Esophagus muscularis mucosa (tissue), 4 donors: ENCODE results near the gene RPL34. TPM values are rescaled to one million over a fixed set of nuclear protein-coding genes. Genes with fewer than 3 reads are reported as not detected.

Experiments used
- DNase-seq: peaks from one replicate; pipeline ENCODE4 v3.0.0-alpha.2; 2017; ENCODE audit errors: extremely low spot score
- H3K27ac ChIP-seq, 4 donors: fragments of 200-600 bp; sonication (generic); replicated peaks in 1 of 4; 1 replicate in 3 of 4; 2 replicates in 1 of 4; pipeline ENCODE4 v1.5.1; 2016 to 2019; ENCODE audit warnings: mild to moderate bottlenecking in 1 of 4
- H3K27me3 ChIP-seq, 4 donors: fragments of 200-600 bp; sonication (generic); one replicate each; pipeline versions ENCODE4 v1.5.1 to v1.6.0; 2016 to 2019
- H3K36me3 ChIP-seq, 4 donors: fragments of 200-600 bp; sonication (generic); one replicate each; pipeline ENCODE4 v1.5.1; 2016 to 2019
- H3K4me1 ChIP-seq, 4 donors: fragments of 200-600 bp; sonication (generic); one replicate each; pipeline ENCODE4 v1.5.1; 2016 to 2019
- H3K4me3 ChIP-seq, 4 donors: fragments of 200-600 bp; sonication (generic); 1 replicate in 2 of 4; 2 replicates in 2 of 4; pipeline ENCODE4 v1.5.1; 2016 to 2019; ENCODE audit warnings: mild to moderate bottlenecking in 4 of 4, moderate library complexity in 1 of 4
- H3K9me3 ChIP-seq, 4 donors: fragments of 200-600 bp; sonication (generic); 1 replicate in 3 of 4; 2 replicates in 1 of 4; pipeline ENCODE4 v1.5.1; 2016 to 2019
- EP300 ChIP-seq: sonication (generic); formaldehyde crosslinking; IDR thresholded peaks from one replicate; pipeline ENCODE4 v1.6.1; 2017; ENCODE audit warnings: antibody characterized with exemption
- POLR2A ChIP-seq: fragments of 450-650 bp; IDR thresholded peaks from one replicate; pipeline ENCODE4 v1.6.1; 2017; ENCODE audit warnings: antibody characterized with exemption, moderate library complexity, mild to moderate bottlenecking, low read depth
- POLR2AphosphoS5 ChIP-seq, 2 donors: sonication (generic); formaldehyde crosslinking; IDR thresholded peaks; one replicate each; pipeline ENCODE4 v1.6.1; 2017; ENCODE audit warnings: antibody characterized with exemption in 2 of 2
- WGBS: methylation state at CpG from one replicate; pipeline ENCODE4 v1.1.5; 2018; 5-methylcytosine and 5-hydroxymethylcytosine counted together
- intact Hi-C: fragments of 100-400 bp; cut with DNase I; formaldehyde crosslinking; loops from one replicate; pipeline ENCODE4 v1.15.1; 2023
- total RNA-seq, 4 donors: library from RNA; depleted of rRNA; stranded (reverse); fragments of >200 nt; gene quantifications; one replicate each; pipeline versions ENCODE4 v1.1.0 to v1.2.1, GENCODE V29; 2016
- TF ChIP-seq, protein P1 (sequence below), 3 experiments: fragments of 200-600 bp in 2 of 3; fragments of 450-650 bp in 1 of 3; sonication (generic) in 2 of 3; IDR thresholded peaks; one replicate each; pipeline ENCODE4 v1.5.1; 2017 to 2019; ENCODE audit warnings: antibody characterized with exemption in 3 of 3, mild to moderate bottlenecking in 2 of 3, moderate library complexity in 1 of 3

The RPL34 gene
- total RNA-seq, 4 donors from 2014 or later: 578 to 1,199 (median 854) TPM

DNA sequence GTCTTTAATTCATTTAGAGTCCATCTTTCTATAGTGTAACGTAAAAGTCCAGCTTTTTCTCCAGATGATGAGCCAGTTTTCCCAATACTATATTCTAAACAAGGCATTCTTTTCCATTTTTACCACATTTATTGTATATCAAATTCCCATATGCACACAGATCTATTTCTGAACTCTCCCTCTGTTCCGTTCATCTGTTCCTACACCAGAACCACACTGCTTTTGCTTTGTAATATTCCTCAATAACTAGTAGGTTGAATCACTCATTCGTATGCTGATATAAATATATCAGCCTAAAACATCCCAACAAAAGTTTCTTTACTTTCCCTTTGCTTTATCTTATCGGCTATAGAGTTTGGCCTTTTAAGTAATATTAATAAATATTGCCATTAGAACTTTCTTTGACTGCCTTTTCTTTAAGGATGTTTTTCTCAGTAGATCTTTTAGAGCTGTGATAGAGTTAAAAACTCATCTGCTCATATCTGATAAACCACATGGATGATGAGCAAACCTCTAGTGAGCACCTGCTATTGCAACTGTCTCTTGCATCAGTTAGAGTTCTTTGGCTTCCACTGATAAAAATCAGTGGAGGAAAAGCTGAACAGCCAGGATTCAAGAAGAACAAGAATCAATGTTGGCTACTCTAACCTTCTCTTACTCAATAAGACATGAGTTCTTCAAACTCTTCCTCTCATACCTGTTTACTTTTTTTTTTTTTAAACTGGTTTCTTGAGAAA lies 13.1 kb upstream of the RPL34 start:
- no peak for DNase-seq
- H3K27ac ChIP-seq: no peak overlapping the region
- no peaks in the 10 kb centered on the region for H3K27me3 ChIP-seq
- H3K36me3 ChIP-seq: no peaks in the 10 kb centered on the region
- intact Hi-C loops: no loop called here
- TF ChIP-seq EP300 (no peak), POLR2A (no peak), POLR2AphosphoS5 (IDR thresholded peaks at IDR 0.05) (no peak)
- TF ChIP-seq, protein P1, sequence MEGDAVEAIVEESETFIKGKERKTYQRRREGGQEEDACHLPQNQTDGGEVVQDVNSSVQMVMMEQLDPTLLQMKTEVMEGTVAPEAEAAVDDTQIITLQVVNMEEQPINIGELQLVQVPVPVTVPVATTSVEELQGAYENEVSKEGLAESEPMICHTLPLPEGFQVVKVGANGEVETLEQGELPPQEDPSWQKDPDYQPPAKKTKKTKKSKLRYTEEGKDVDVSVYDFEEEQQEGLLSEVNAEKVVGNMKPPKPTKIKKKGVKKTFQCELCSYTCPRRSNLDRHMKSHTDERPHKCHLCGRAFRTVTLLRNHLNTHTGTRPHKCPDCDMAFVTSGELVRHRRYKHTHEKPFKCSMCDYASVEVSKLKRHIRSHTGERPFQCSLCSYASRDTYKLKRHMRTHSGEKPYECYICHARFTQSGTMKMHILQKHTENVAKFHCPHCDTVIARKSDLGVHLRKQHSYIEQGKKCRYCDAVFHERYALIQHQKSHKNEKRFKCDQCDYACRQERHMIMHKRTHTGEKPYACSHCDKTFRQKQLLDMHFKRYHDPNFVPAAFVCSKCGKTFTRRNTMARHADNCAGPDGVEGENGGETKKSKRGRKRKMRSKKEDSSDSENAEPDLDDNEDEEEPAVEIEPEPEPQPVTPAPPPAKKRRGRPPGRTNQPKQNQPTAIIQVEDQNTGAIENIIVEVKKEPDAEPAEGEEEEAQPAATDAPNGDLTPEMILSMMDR (IDR thresholded peaks at IDR 0.05): no peak
- WGBS: 78% methylated on average over 4 of the region's 4 CpGs
- no peak overlapping the region for H3K4me3 ChIP-seq
- H3K9me3 ChIP-seq: peaks cover 0 to 4% (median 0%) of the 10 kb centered on the region in 4 donors
- no peaks in the 10 kb centered on the region for H3K4me1 ChIP-seq

DNA sequence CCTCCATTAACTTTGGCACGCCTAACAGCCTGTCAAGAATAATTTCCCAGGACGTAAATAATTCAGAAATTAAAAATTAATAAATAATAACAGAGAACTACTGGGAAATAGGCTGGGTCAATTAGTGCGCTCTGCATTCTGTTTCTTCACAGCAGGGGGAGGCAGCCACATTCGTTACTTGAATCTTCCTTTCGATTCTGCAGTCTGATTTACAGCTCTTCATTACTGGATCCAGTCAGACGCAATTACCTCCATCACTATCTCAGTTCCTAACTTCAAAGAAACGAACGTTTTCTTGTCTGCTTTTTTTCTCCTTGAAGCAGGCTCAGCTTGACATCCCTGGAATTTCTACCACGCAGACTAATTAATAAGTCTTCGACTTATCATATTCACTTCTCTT lies 9.0 kb upstream of the RPL34 start:
- no peak overlapping the region for H3K4me3 ChIP-seq
- DNase-seq: no peak
- H3K27ac ChIP-seq: no peak overlapping the region
- no peaks in the 10 kb centered on the region for H3K36me3 ChIP-seq
- 77% methylated on average over 10 of the region's 10 CpGs for whole genome bisulfite sequencing
- H3K4me1 ChIP-seq: no peaks in the 10 kb centered on the region
- no peaks in the 10 kb centered on the region for H3K27me3 ChIP-seq
- peaks cover 0 to 2% (median 0%) of the 10 kb centered on the region in 4 donors for H3K9me3 ChIP-seq
- TF ChIP-seq POLR2AphosphoS5 (IDR thresholded peaks at IDR 0.05) (no peak), POLR2A (no peak), EP300 (no peak)
- TF ChIP-seq, protein P1 (IDR thresholded peaks at IDR 0.05): no peak
- intact Hi-C loops: no loop called here

DNA sequence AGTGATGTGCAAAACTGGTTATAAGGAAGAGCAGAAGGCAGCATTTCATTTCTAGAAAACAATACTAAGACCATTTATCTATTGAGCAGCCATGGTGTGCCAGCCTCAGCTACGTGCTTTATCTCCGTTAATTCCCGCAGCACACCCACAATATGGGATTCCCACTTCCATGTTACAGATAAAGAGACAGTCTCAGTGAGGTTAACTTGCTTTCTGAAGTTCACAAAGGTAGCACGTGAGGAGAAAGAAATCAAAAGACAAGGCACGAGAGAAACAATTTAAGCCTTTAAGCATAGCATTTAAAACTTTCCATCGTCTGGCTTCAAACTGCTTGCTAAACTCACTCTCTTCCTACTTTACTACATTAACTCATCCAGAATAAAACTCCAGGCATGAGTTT lies 8.0 kb upstream of the RPL34 start:
- Histone ChIP-seq H3K27ac (no peak overlapping the region), H3K27me3 (no peaks in the 10 kb centered on the region), H3K4me1 (no peaks in the 10 kb centered on the region), H3K36me3 (no peaks in the 10 kb centered on the region), H3K9me3 (no peaks in the 10 kb centered on the region), H3K4me3 (no peak overlapping the region)
- 89% methylated on average over 6 of the region's 6 CpGs for WGBS
- TF ChIP-seq POLR2AphosphoS5 (IDR thresholded peaks at IDR 0.05) (no peak), POLR2A (no peak), EP300 (no peak)
- TF ChIP-seq, protein P1 (IDR thresholded peaks at IDR 0.05): no peak
- intact Hi-C loops: no loop called here
- no peak for DNase-seq

DNA sequence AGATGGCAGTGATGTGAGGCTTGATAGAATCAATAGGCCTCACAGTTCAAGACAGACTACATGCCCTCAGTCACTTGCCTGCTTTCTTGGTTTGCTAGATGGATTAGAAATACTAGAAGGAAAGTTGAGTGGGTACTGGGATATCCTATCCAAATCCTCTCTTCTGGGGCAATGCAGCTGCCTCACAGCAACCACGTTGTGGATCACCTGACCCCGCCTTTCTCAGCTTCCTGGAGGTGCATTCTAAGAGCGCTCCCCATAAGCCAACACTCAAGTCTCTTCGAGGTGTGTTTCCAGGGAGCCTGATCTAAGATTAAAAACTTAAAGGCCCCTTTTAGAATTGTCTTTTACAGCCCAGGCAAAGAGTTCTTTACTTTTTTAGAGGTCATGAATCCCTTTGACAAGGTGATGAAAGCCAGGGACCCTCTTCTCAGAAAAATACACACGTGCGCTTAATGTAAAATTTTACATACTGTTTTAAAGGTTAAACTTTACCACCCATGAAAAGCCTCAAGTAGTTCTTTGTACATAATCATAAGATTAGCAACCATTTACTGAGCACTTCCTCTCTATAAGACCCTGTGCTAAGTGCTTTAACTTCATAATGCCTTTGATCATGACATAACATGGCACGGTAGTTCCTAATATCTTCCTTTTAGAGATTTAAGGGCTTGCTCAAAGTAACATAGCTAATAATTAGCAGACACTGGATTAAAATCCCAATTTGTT lies 840 bp upstream of the RPL34 start:
- Histone ChIP-seq H3K27ac (peak overlapping the region; percentile 50 to 84 (median 84)), H3K4me1 (peaks cover 12 to 46% (median 38%) of the 10 kb centered on the region in 4 donors), H3K27me3 (no peaks in the 10 kb centered on the region), H3K4me3 (peak overlapping the region; percentile 63 to 78 (median 72)), H3K36me3 (peaks cover 15 to 30% (median 28%) of the 10 kb centered on the region in 4 donors), H3K9me3 (no peaks in the 10 kb centered on the region)
- intact Hi-C loops: no loop called here
- TF ChIP-seq, protein P1 (IDR thresholded peaks at IDR 0.05): no peak
- no peak for TF ChIP-seq EP300
- no peak for TF ChIP-seq POLR2A
- TF ChIP-seq POLR2AphosphoS5 (IDR thresholded peaks at IDR 0.05): no peak
- WGBS: 81% methylated on average over 7 of the region's 7 CpGs
- DNase-seq: no peak
